HG03280 (cell line): ENCODE measurements around the gene GPR31.

Experiments used
- ATAC-seq: cut with Tn5 transposase; IDR thresholded peaks from one replicate; pipeline ENCODE4 v1.9.1; 2021; ENCODE audit warnings: mild to moderate bottlenecking, moderate library complexity; ENCODE audit not compliant: unreplicated experiment

The GPR31 gene

GRCh38 chr6:167140589-167141474 is 16.9 kb downstream of the GPR31 start:
- no peak for ATAC-seq

GRCh38 chr6:167139761-167140160 is 18.0 kb downstream of the GPR31 start:
- ATAC-seq = no peak

- ATAC-seq = no peak
Observed at GRCh38 chr6:167137881-167138280, 19.9 kb downstream of the GPR31 start.

- no peak for ATAC-seq
Observed at GRCh38 chr6:167137081-167137480, 20.7 kb downstream of the GPR31 start.

- ATAC-seq = no peak
Observed at GRCh38 chr6:167136376-167136775, 21.4 kb downstream of the GPR31 start.

GRCh38 chr6:167134448-167135328 is 23.1 kb downstream of the GPR31 start:
- no peak for ATAC-seq

GRCh38 chr6:167130712-167131684 is 26.8 kb downstream of the GPR31 start:
- ATAC-seq = no peak

GRCh38 chr6:167130008-167130677 is 27.6 kb downstream of the GPR31 start:
- no peak for ATAC-seq

- no peak for ATAC-seq
Observed at GRCh38 chr6:167129562-167129961, 28.2 kb downstream of the GPR31 start.

GRCh38 chr6:167129159-167129558 is 28.6 kb downstream of the GPR31 start:
- no peak for ATAC-seq

GRCh38 chr6:167127785-167128531 is 29.8 kb downstream of the GPR31 start:
- no peak for ATAC-seq

GRCh38 chr6:167125855-167126349 is 31.9 kb downstream of the GPR31 start:
- no peak for ATAC-seq

- ATAC-seq = no peak
Observed at GRCh38 chr6:167125410-167125809, 32.4 kb downstream of the GPR31 start.

- ATAC-seq = no peak
Observed at GRCh38 chr6:167124753-167125152, 33.0 kb downstream of the GPR31 start.

- ATAC-seq = no peak
Observed at GRCh38 chr6:167122827-167123657, 34.7 kb downstream of the GPR31 start, which contains the start of gene CCR6. CCR6 (plus strand) TSS chr6:167123096; CDS start chr6:167136135, 13,039 bp downstream.

GRCh38 chr6:167122041-167122826 is 35.5 kb downstream of the GPR31 start:
- ATAC-seq = peak; percentile 32

- ATAC-seq = no peak
Observed at GRCh38 chr6:167121335-167121841, 36.4 kb downstream of the GPR31 start.
